CD4-positive, alpha-beta T cell treated with Interleukin-2 at 100 ng/mL for 4 hours (primary cell): ENCODE results near the gene RUSC1.
"Not testable (repeated sequence)": the region's sequence is repeated elsewhere in the genome, so short reads cannot be mapped to it uniquely, and the experiment has no call there.

ENCODE experiments used
- DNase-seq: peaks from one replicate; pipeline ENCODE4 v3.0.0-alpha.2; 2020; ENCODE audit warnings: low spot score

The RUSC1 gene, protein sequence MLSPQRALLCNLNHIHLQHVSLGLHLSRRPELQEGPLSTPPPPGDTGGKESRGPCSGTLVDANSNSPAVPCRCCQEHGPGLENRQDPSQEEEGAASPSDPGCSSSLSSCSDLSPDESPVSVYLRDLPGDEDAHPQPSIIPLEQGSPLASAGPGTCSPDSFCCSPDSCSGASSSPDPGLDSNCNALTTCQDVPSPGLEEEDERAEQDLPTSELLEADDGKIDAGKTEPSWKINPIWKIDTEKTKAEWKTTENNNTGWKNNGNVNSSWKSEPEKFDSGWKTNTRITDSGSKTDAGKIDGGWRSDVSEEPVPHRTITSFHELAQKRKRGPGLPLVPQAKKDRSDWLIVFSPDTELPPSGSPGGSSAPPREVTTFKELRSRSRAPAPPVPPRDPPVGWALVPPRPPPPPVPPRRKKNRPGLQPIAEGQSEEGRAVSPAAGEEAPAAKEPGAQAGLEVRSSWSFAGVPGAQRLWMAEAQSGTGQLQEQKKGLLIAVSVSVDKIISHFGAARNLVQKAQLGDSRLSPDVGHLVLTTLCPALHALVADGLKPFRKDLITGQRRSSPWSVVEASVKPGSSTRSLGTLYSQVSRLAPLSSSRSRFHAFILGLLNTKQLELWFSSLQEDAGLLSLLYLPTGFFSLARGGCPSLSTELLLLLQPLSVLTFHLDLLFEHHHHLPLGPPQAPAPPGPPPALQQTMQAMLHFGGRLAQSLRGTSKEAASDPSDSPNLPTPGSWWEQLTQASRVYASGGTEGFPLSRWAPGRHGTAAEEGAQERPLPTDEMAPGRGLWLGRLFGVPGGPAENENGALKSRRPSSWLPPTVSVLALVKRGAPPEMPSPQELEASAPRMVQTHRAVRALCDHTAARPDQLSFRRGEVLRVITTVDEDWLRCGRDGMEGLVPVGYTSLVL

DNA sequence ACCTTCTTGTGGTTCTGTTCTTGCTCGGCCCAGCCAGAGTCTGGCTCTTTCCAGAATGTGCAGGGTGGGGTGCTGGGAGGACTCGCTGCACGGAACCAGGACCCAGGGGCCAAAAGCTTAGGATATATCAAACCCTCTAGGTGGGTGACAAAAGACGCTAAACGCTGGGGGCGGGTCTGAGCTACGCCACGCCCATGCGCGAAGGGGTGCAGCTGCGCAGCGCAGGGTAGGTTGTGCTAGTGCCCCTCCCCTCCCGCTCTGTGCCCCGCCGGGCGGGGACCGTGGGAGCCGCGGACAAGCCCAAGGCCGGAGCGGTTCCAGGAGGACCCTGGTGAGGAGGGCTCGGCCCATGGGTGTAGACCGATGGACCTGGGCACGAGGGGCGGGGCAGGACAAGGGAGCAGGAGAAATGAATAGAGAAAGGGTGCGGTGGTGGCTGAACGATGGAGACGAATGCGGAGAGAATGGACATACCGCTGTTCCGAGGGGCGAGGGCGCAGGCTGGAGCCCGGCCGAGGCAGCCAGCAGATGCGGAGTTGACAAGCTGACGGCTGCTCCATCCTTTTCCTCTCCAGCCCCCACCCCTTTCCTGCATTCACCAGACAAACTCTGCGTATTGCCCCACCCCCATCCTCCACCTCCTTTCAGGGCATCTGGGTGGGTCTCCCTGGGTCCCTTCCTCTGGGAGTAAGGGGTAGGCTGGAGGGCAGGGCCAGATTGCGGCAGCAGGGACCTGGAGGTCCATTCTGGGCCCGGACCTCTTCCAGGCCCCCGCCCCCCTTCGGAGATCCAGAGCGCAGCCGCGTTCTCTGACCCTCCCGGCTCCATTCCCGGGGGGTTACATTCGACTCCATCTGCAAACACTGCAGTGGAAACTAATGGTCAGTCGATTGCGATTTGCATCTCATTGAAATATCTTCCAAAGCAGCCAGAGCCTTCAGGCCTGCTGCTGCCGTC is at the start of gene RUSC1:
Gene RUSC1, plus strand, starts transcription at position 234 of the 957 bp plus-strand sequence. CDS start 880 bp downstream, outside the sequence.
- peak; percentile 67 for DNase-seq

- no peak for DNase-seq
Observed at GRCh38 chr1:155272466-155273342, 48.0 kb upstream of the RUSC1 start.

GRCh38 chr1:155273343-155274245 is 47.1 kb upstream of the RUSC1 start, which contains the start of gene CLK2:
Gene CLK2, minus strand, starts transcription at chr1:155273504. Its CDS starts 2,527 bp downstream, at chr1:155270977.
- DNase-seq: peak; percentile 93

GRCh38 chr1:155277070-155277901 is 43.4 kb upstream of the RUSC1 start, which contains the start of gene HCN3:
Gene HCN3, plus strand, starts transcription at chr1:155277463. Its CDS starts 128 bp downstream, at chr1:155277591.
- peak; percentile 95 for DNase-seq

DNA sequence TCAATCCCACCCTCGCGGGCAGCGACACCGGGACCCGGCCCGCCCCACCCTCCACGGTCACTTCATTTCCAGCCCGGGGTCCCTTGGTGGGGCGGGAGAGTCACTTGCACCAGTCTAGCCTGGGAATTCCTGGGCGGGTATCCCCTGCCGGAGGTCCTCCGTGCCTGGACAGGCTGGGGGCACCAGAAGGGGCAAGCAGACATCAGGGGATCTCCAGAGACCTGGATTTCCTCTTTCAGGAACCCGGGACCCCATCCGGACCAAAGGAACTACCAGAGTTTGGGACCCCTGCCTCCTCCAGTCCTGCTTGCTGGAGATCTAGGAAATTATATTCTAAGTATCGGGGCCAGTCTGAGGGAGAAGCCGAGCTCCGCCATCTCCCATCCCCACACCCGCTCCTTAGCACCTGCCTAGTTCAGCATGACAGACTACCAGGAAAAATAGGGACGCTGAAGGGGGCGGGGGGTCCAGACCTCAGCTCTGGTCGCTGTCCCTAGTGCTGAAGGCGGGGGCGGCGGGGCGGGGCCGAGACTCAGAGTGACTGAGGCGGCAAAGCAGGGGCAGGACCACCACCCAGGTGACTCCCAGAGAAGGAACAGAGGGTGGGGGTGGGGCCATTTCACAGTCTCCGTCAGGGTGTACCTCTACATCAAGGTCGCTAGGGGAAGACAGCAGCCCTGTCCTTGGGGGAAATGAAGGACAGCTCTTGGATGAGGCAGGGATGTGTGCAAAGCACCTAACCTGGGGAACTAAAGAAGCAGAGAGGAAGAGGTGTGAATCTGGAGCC is 42.6 kb upstream of the RUSC1 start:
- DNase-seq: peak; percentile 67

GRCh38 chr1:155278689-155279160 is 42.0 kb upstream of the RUSC1 start:
- DNase-seq: no peak

DNA sequence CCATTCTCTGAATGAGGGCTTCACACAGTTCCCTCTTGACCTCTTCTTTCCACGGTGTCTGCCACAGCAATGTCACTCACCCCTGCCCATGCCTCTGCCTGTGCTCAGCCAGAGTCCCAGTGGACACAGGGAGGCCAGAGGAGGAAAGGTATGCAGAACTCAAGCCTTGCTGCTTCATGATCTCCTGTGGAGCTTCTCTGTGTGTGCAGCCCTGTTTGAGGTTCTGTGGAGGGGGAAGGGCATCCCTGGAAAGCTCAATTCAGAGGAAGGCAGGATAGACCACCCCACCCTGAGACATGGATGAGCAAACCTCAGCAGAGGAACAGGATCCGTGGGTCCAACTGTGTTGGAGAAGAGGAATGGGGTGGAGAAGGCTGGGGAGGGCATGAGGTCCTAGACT is 41.4 kb upstream of the RUSC1 start:
- DNase-seq: no peak

DNA sequence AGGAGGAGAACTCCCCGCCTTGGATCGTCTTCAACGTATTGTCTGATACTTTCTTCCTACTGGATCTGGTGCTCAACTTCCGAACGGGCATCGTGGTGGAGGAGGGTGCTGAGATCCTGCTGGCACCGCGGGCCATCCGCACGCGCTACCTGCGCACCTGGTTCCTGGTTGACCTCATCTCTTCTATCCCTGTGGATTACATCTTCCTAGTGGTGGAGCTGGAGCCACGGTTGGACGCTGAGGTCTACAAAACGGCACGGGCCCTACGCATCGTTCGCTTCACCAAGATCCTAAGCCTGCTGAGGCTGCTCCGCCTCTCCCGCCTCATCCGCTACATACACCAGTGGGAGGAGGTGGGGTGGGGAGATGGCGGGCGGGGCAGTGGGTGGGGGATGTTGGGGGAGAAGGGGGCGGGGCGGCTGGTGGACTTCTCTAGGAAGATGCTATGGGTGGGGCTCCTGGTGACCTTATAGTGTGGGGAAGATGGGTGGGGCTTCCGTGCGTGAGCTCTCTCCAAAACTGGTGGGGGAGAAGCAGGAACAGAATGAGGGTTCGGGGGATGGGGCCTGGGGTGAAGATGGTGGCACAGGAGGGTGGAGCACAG is 38.1 kb upstream of the RUSC1 start:
- DNase-seq: no peak

DNA sequence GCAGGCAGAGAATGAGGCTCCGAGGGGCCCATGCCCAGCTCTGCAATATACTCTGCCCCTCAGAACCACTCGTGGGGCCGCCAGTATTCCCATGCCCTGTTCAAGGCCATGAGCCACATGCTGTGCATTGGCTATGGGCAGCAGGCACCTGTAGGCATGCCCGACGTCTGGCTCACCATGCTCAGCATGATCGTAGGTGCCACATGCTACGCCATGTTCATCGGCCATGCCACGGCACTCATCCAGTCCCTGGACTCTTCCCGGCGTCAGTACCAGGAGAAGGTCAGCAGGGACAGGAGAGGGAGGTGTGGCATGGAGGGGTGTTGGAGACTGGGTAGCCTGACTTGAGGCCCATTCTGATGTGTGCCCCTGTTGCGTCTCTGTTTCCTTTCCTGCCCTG is 36.2 kb upstream of the RUSC1 start:
- DNase-seq: no peak

DNA sequence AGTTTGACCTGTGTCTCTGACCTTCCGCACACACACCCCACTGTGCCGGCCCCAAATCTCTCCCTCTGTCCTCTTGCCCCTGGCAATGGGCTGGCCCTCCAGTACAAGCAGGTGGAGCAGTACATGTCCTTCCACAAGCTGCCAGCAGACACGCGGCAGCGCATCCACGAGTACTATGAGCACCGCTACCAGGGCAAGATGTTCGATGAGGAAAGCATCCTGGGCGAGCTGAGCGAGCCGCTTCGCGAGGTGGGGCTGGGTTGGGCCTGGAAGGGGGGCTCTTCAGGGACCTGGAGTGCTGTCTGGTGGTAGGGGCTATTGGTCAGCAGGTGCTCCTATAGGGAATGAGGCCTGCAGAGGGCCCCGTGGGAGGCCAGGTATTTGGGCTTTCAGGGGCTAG is 35.6 kb upstream of the RUSC1 start:
- no peak for DNase-seq

DNA sequence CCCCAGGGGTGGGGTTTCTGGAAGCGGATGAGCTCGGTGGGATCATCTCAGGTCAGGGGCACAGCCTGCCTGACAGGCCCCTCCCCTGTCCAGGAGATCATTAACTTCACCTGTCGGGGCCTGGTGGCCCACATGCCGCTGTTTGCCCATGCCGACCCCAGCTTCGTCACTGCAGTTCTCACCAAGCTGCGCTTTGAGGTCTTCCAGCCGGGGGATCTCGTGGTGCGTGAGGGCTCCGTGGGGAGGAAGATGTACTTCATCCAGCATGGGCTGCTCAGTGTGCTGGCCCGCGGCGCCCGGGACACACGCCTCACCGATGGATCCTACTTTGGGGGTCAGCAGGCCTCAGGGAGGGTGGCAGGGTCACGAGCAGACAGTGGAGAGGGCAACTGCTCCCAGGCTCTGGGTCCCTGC is 35.1 kb upstream of the RUSC1 start:
- no peak for DNase-seq

- DNase-seq: no peak
Observed at GRCh38 chr1:155286544-155286943, 34.1 kb upstream of the RUSC1 start.

GRCh38 chr1:155287987-155288543 is 32.6 kb upstream of the RUSC1 start:
- no peak for DNase-seq

GRCh38 chr1:155291006-155291405 is 29.7 kb upstream of the RUSC1 start:
- not testable (repeated sequence) for DNase-seq

DNA sequence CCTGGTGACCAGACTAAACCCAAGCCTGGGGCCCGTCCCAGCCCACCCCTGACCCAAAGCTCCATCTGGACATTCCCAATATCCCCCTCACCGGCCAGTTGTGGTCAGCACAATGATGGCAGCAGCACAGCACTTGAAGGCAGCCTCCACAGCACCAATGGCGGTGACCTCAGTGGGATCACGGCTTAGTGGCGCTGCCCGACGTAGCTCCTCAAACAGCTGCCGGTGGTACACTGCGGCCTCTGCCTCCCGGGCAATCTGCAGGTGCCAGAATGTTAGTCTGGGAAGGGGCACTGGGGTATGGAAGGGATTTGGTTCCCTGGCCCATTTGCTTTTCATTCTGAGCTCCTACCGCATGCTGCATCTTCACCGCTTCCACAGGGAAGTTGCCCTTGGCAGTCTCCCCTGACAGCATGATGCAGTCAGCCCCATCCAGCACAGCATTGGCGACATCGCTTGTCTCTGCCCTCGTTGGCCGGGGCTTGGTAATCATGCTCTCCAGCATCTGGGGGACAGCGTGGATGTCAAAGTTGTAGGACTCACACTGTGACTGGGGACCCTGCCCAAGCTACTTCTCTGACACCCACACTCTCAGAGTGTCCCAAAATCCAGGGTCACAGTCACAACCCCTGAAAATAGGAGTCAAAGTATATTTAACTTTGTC is 27.5 kb upstream of the RUSC1 start:
- no peak for DNase-seq

DNA sequence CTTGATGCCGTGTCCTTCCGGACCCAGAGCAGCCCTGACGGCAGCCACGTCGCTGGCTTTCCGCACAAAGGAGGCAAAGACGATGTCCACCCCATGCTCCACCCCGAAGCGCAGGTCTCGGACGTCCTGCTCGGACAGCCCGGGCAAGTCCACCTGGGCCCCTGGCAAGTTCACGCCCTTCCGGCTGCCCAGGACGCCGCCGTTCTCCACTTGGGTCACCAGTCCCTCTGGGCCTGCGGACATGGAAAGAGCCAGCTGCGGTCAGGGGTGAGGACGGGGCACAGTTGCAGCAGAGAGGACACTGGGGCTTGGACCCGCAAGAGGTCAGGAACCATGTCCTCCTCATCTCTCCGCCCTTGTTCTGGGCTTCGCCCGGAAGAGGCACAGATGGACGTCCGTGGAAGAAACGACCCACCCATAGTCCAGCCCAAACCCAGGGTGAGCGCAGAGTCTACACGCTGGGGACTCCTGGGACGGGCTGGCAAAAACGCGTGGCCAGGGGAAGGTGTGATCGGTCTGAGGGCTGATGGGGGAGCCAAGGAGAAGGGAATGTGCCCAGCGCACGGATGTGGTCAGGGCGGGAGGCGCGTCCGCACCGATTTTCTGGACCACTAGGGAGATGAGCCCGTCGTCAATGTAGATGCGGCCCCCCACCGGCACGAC is 26.0 kb upstream of the RUSC1 start:
- no peak for DNase-seq
